PC-3 (cell line): ENCODE data around the gene KCNG1. TPM values are rescaled to one million over a fixed set of nuclear protein-coding genes. Genes with fewer than 3 reads are reported as not detected.

Experiments used
- ATAC-seq: fragments of 200-7000 bp; cut with Tn5 transposase; 2 replicates; pipeline ENCODE4 v1.9.1; 2020; ENCODE audit warnings: mild to moderate bottlenecking, moderate library complexity
- BruUV-seq: library from RNA; stranded (reverse); fragments of 400-500 nt; replicated peaks from 2 replicates; lab custom pipeline; 2021; lab: Mats Ljungman, UMichigan
- CTCF ChIA-PET: fragments of 300-600 bp; sonication (Branson Sonifier 250); formaldehyde crosslinking; loops from one replicate; lab custom pipeline; 2022; ENCODE audit warnings: antibody characterized with exemption; lab: Charles Lee
- POLR2A ChIA-PET: fragments of 300-600 bp; sonication (Branson Sonifier 250); formaldehyde crosslinking; loops from one replicate; lab custom pipeline; 2022; ENCODE audit warnings: antibody characterized with exemption; ENCODE audit not compliant: unreplicated experiment; lab: Charles Lee
- DNase-seq: peaks from one replicate; pipeline ENCODE4 v3.0.0-alpha.2; 2015
- H2AFZ ChIP-seq: fragments of 300-600 bp; sonication (generic); 2 replicates; pipeline ENCODE4 v1.6.0; 2016; ENCODE audit warnings: antibody characterized with exemption, low read length
- H3F3A ChIP-seq: fragments of 300-600 bp; sonication (generic); one replicate; pipeline ENCODE4 v1.6.0; 2017; ENCODE audit warnings: antibody characterized with exemption, low read length, control low read depth, mild to moderate bottlenecking; ENCODE audit not compliant: unreplicated experiment
- H3K27ac ChIP-seq: fragments of 300-600 bp; sonication (generic); 2 replicates; pipeline ENCODE4 v1.5.1; 2016; ENCODE audit warnings: mild to moderate bottlenecking, low read length
- H3K27me3 ChIP-seq: fragments of 300-600 bp; sonication (generic); 2 replicates; pipeline ENCODE4 v1.6.1; 2016; ENCODE audit warnings: low read length, mixed read lengths
- H3K36me3 ChIP-seq: fragments of 300-600 bp; sonication (generic); 2 replicates; pipeline ENCODE4 v1.6.1; 2016; ENCODE audit warnings: low read depth, mixed run types, low read length, mixed read lengths
- H3K4me1 ChIP-seq: fragments of 300-600 bp; sonication (generic); 2 replicates; pipeline ENCODE4 v1.5.1; 2016; ENCODE audit warnings: low read length; ENCODE audit not compliant: insufficient read depth
- H3K4me2 ChIP-seq: fragments of 300-600 bp; sonication (generic); 2 replicates; pipeline ENCODE4 v1.6.0; 2016; ENCODE audit warnings: low read length
- H3K4me3 ChIP-seq: fragments of 300-600 bp; sonication (generic); 2 replicates; pipeline ENCODE4 v1.5.1; 2016; ENCODE audit warnings: mild to moderate bottlenecking, low read length, mixed read lengths
- H3K79me2 ChIP-seq: fragments of 300-600 bp; sonication (generic); 2 replicates; pipeline ENCODE4 v1.6.1; 2017; ENCODE audit warnings: low read length, mixed read lengths
- H3K9ac ChIP-seq: fragments of 300-600 bp; sonication (generic); 2 replicates; pipeline ENCODE4 v1.6.0; 2016; ENCODE audit warnings: mild to moderate bottlenecking, low read length
- H3K9me2 ChIP-seq: fragments of 300-600 bp; sonication (generic); replicated peaks from 2 replicates; pipeline ENCODE4 v1.6.1; 2016; ENCODE audit warnings: mixed run types, low read length, mixed read lengths
- H3K9me3 ChIP-seq: fragments of 300-600 bp; sonication (generic); 2 replicates; pipeline ENCODE4 v1.6.1; 2016; ENCODE audit warnings: low read length, mixed read lengths
- H4K20me1 ChIP-seq: fragments of 300-600 bp; sonication (generic); 2 replicates; pipeline ENCODE4 v1.6.1; 2016; ENCODE audit warnings: low read length, mixed read lengths
- CTCF ChIP-seq: fragments of 300-600 bp; sonication (generic); conservative IDR thresholded peaks from 2 replicates; pipeline ENCODE4 v1.5.1; 2017; ENCODE audit warnings: antibody characterized with exemption, low read depth, mild to moderate bottlenecking, low read length
- EZH2 ChIP-seq: fragments of 300-600 bp; sonication (generic); IDR thresholded peaks from one replicate; pipeline ENCODE4 v1.6.1; 2017; ENCODE audit warnings: antibody characterized with exemption, mild to moderate bottlenecking, low read length; ENCODE audit not compliant: unreplicated experiment
- EZH2phosphoT487 ChIP-seq: fragments of 300-600 bp; sonication (generic); IDR thresholded peaks from 2 replicates; pipeline ENCODE4 v1.6.1; 2018; ENCODE audit warnings: mild to moderate bottlenecking, antibody characterized with exemption, low read length, borderline replicate concordance
- intact Hi-C: fragments of 100-400 bp; cut with micrococcal nuclease; formaldehyde crosslinking; loops from 2 replicates; pipeline ENCODE4 v1.9.0; 2023
- total RNA-seq: library from RNA; depleted of rRNA; stranded (reverse); fragments of >200 nt; gene quantifications from 2 replicates; pipeline ENCODE4 v1.2.3, GENCODE V29; 2014

Gene KCNG1
- total RNA-seq, 1 experiment from 2014 or later: 61.5 TPM

- H3K4me3 ChIP-seq: no peak overlapping the region
- no peaks in the 10 kb centered on the region for H3K4me1 ChIP-seq
- H3K27me3 ChIP-seq: no peaks in the 10 kb centered on the region
- H3K4me2 ChIP-seq: no peak overlapping the region
- H3K27ac ChIP-seq: no peak overlapping the region
- ChIA-PET POLR2A (no interaction called here), CTCF (no interaction called here)
- TF ChIP-seq EZH2: no peak
- TF ChIP-seq CTCF: no peak
- no peak for TF ChIP-seq EZH2phosphoT487
- no peaks in the 10 kb centered on the region for H3K79me2 ChIP-seq
- BruUV-seq: no TSS peak
- no peaks in the 10 kb centered on the region for H4K20me1 ChIP-seq
- H2AFZ ChIP-seq: no peak overlapping the region
- H3K9me2 ChIP-seq: no peaks in the 10 kb centered on the region
- H3F3A ChIP-seq: no peaks in the 10 kb centered on the region
- no peak for ATAC-seq
- intact Hi-C loops: no loop called here
- H3K36me3 ChIP-seq: no peaks in the 10 kb centered on the region; the same call in 1 of the 2 replicates
- DNase-seq: no peak
- H3K9me3 ChIP-seq: no peaks in the 10 kb centered on the region
- no peak overlapping the region for H3K9ac ChIP-seq
Observed at GRCh38 chr20:51010932-51011331, 12.0 kb downstream of the KCNG1 start.

- Histone ChIP-seq H3K27me3 (no peaks in the 10 kb centered on the region), H3K9ac (no peak overlapping the region), H3K9me3 (no peaks in the 10 kb centered on the region), H3K9me2 (no peaks in the 10 kb centered on the region), H3K36me3 (no peaks in the 10 kb centered on the region; the same call in 1 of the 2 replicates), H3K4me1 (no peaks in the 10 kb centered on the region), H3F3A (no peaks in the 10 kb centered on the region), H3K4me2 (no peak overlapping the region), H3K27ac (no peak overlapping the region), H3K79me2 (no peaks in the 10 kb centered on the region), H3K4me3 (no peak overlapping the region), H4K20me1 (no peaks in the 10 kb centered on the region), H2AFZ (no peak overlapping the region)
- ATAC-seq: no peak
- DNase-seq: no peak
- POLR2A ChIA-PET: no interaction called here
- CTCF ChIA-PET: no interaction called here
- TF ChIP-seq EZH2phosphoT487: no peak
- TF ChIP-seq CTCF: no peak
- BruUV-seq: no TSS peak
- intact Hi-C loops: no loop called here
Observed at GRCh38 chr20:51010043-51010365, 12.9 kb downstream of the KCNG1 start.

GRCh38 chr20:51009303-51010042, 13.4 kb downstream of the KCNG1 start:
- no peaks in the 10 kb centered on the region for H3K27me3 ChIP-seq
- no peak overlapping the region for H2AFZ ChIP-seq
- H3K9me3 ChIP-seq: no peaks in the 10 kb centered on the region
- intact Hi-C loops: no loop called here
- H3K9ac ChIP-seq: no peak overlapping the region
- ChIA-PET POLR2A (no interaction called here), CTCF (no interaction called here)
- no peaks in the 10 kb centered on the region for H3F3A ChIP-seq
- H3K4me1 ChIP-seq: no peaks in the 10 kb centered on the region
- BruUV-seq: no TSS peak
- H3K9me2 ChIP-seq: no peaks in the 10 kb centered on the region
- H4K20me1 ChIP-seq: no peaks in the 10 kb centered on the region
- H3K36me3 ChIP-seq: no peaks in the 10 kb centered on the region; the same call in 1 of the 2 replicates
- no peak overlapping the region for H3K4me3 ChIP-seq
- TF ChIP-seq CTCF: no peak
- TF ChIP-seq EZH2: no peak
- TF ChIP-seq EZH2phosphoT487: no peak
- no peak overlapping the region for H3K27ac ChIP-seq
- H3K4me2 ChIP-seq: no peak overlapping the region
- DNase-seq: no peak
- ATAC-seq: no peak
- no peaks in the 10 kb centered on the region for H3K79me2 ChIP-seq
